GM18498 (cell line): Measurements from ENCODE around the gene KCTD3.
A peak's percentile ranks its signal among the peaks of the same experiment; 100 is the strongest.

Experiments
- ATAC-seq: cut with Tn5 transposase; IDR thresholded peaks from one replicate; pipeline ENCODE4 v1.9.1; 2021; ENCODE audit warnings: mild to moderate bottlenecking, moderate library complexity; ENCODE audit not compliant: unreplicated experiment

The KCTD3 gene

GRCh38 chr1:215566556-215567490 is at the start of gene KCTD3:
Gene KCTD3, plus strand, starts transcription at chr1:215567304. Its CDS starts 382 bp downstream, at chr1:215567686.
- ATAC-seq: peak; percentile 72

- ATAC-seq: no peak
Measured at GRCh38 chr1:215517441-215517891, 49.6 kb upstream of the KCTD3 start.

GRCh38 chr1:215518594-215518993 is 48.5 kb upstream of the KCTD3 start:
- ATAC-seq: no peak

- ATAC-seq: no peak
Measured at GRCh38 chr1:215521279-215521678, 45.8 kb upstream of the KCTD3 start.

GRCh38 chr1:215523128-215523861 is 43.8 kb upstream of the KCTD3 start:
- no peak for ATAC-seq

- ATAC-seq: no peak
Measured at GRCh38 chr1:215523906-215524305, 43.2 kb upstream of the KCTD3 start.

- peak; percentile 70 for ATAC-seq
Measured at GRCh38 chr1:215526147-215526845, 40.8 kb upstream of the KCTD3 start.

GRCh38 chr1:215526846-215527151 is 40.3 kb upstream of the KCTD3 start:
- ATAC-seq: no peak

GRCh38 chr1:215529111-215529510 is 38.0 kb upstream of the KCTD3 start:
- ATAC-seq: peak; percentile 58

GRCh38 chr1:215529571-215529970 is 37.5 kb upstream of the KCTD3 start:
- no peak for ATAC-seq

- no peak for ATAC-seq
Measured at GRCh38 chr1:215530401-215530984, 36.6 kb upstream of the KCTD3 start.

- ATAC-seq: no peak
Measured at GRCh38 chr1:215539803-215540570, 27.1 kb upstream of the KCTD3 start.

GRCh38 chr1:215542301-215542700 is 24.8 kb upstream of the KCTD3 start:
- ATAC-seq: no peak

GRCh38 chr1:215543191-215543606 is 23.9 kb upstream of the KCTD3 start:
- ATAC-seq: peak; percentile 91

- no peak for ATAC-seq
Measured at GRCh38 chr1:215543806-215544205, 23.3 kb upstream of the KCTD3 start.

- ATAC-seq: no peak
Measured at GRCh38 chr1:215544566-215544965, 22.5 kb upstream of the KCTD3 start.

GRCh38 chr1:215545096-215545495 is 22.0 kb upstream of the KCTD3 start:
- ATAC-seq: no peak

GRCh38 chr1:215547011-215547410 is 20.1 kb upstream of the KCTD3 start:
- no peak for ATAC-seq

- ATAC-seq: no peak
Measured at GRCh38 chr1:215551806-215552205, 15.3 kb upstream of the KCTD3 start.

GRCh38 chr1:215554865-215555264 is 12.2 kb upstream of the KCTD3 start:
- ATAC-seq: no peak
